Inflammatory macrophage treated with lipopolysaccharide for 1 hour (primary cell): ENCODE results near the gene P2RY14.
A peak's percentile ranks its signal among the peaks of the same experiment; 100 is the strongest.

Experiments used
- DNase-seq, 2 donors: peaks; one replicate each; pipeline ENCODE4 v3.0.0-alpha.2; 2020 to 2022

The P2RY14 gene

GRCh38 chr3:151175952-151176351 lies 102.4 kb downstream of the P2RY14 start:
- no peak for DNase-seq

GRCh38 chr3:151174351-151174750 lies 104.0 kb downstream of the P2RY14 start:
- peak in 1 of 2 donors; percentile 44 for DNase-seq

GRCh38 chr3:151171145-151171757 lies 107.1 kb downstream of the P2RY14 start:
- DNase-seq, result peak in 1 of 2 donors; percentile 44

GRCh38 chr3:151169948-151170679 lies 108.2 kb downstream of the P2RY14 start:
- DNase-seq, result peak; percentile 87 to 92

DNA sequence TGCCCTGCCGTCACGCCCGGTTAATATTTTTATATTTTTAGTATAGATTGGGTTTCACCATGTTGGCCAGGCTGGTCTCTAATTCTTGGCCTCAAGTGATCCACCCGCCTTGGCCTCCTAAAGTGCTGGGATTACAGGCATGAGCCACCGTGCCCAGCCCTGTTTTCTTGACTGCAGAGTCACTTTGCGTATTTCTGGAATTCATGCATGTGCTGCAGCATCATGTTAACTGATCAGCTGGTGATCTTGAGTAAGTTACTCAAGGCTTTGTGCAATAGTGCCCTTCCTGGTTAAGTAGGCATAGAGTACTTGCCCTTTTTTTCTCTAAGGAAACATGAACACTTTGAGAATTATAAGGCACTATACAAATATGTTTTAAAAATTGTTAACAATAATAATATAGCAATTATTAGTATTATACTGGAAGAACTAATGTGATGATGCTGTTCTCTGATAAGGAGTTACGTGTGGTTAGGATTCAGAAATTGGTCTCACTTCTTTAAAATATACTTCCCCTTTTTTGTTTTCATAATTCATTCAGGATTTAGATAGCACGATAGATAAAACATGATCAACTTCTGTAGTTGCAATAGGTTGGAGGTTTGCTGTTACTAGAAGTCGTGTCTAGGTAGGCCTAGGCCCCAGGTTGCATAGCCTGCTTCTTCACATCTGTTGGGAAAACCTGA lies 108.9 kb downstream of the P2RY14 start:
- peak; percentile 72 to 87 for DNase-seq

DNA sequence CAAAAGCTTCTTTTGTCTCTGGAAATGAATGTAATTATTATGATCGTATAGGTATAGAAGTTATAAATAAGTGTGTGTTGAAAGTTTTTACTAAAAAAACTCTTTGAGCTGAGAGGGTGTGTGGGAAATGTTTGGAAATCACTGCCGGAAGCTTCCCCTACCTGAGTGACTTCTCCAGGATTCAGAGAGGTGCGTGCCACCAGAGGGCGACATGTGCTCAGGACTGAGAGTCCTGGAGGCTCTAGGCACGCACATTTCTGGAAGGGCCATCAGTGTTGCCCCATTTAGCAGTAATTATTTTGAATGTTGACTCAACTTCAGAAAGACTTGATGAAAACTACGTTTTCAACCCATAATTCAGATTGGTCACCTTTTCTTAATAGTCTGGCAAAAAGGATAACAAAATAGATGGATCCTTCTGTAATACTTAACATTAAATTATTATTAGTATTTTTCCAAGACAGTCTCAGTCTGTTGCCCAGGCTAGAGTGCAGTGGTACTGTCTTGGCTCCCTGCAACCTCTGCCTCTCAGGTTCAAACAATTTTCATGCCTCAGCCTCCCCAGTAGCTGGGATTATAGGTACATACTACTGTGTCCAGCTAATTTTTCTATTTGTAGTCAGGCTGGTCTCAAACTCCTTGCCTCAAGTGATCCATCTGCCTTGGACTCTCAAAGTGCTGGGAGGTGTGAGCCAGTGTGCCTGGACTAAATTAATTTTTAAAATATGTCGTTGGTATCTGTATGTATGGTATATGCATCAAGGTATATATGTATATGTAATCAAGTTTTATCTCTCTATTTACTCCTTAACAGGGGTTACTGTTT lies 109.9 kb downstream of the P2RY14 start:
- DNase-seq, result peak; percentile 46 to 76

DNA sequence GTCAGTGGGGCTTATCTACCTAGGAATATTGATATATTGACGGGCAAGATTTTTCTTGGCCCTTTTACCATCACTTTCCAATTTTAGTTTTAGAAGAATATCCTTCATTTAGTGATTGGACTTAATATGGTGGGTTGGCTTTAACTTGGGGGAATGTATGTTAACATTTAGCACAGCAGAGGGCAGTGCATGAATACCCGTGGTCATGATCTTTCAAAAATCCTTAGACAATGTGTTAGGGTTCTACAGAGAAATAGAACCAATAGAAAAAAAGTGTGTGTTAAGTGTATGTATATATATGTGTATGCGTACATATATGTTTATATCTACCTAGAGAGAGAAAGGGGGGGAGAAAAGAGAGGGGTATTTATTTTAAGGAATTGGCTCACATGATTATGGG lies 112.2 kb downstream of the P2RY14 start:
- no peak for DNase-seq

GRCh38 chr3:151165226-151165625 lies 113.1 kb downstream of the P2RY14 start:
- DNase-seq, result no peak
